ENCODE results near the gene SLC50A1. TPM values are rescaled to one million over a fixed set of nuclear protein-coding genes. Genes with fewer than 3 reads are reported as not detected.
A peak's percentile ranks its signal among the peaks of the same experiment; 100 is the strongest.

The SLC50A1 gene
- total RNA-seq, 3 donors from 2014 or later (not counting 1 experiment from before 2014, with no cell fraction given): 31.7 to 33.5 (median 32.7) TPM

GRCh38 chr1:155122308-155122707, 13.3 kb upstream of the SLC50A1 start:
- Histone ChIP-seq H3K4me3 (ENCODE audit: low read length) (no peak overlapping the region), H3K36me3 (ENCODE audit: control insufficient read depth, insufficient read depth, low read length) (no peaks in the 10 kb centered on the region), H3K27me3 (ENCODE audit: control insufficient read depth, insufficient read depth, low read length) (peaks cover 8% of the 10 kb centered on the region), H3K27ac (ENCODE audit: low read length) (no peak overlapping the region), H3K4me1 (ENCODE audit: control insufficient read depth, insufficient read depth, low read length) (peaks cover 12% of the 10 kb centered on the region), H3K9me3 (ENCODE audit: control insufficient read depth, insufficient read depth, low read length) (no peaks in the 10 kb centered on the region)
- ATAC-seq (no peak), DNase-seq (no peak)
- no peaks in the 10 kb centered on the region for H3K9me3 Mint-ChIP-seq
- H3K27me3 Mint-ChIP-seq (ENCODE audit: low read depth in 2 of 2): peaks cover 0 to 14% of the 10 kb centered on the region in 2 donors
- H3K27ac Mint-ChIP-seq: no peak overlapping the region
- no peaks in the 10 kb centered on the region for H3K36me3 Mint-ChIP-seq
- peaks cover 8 to 16% of the 10 kb centered on the region in 2 donors for H3K4me1 Mint-ChIP-seq
- intact Hi-C loops (cut with micrococcal nuclease): no loop called here
- no peak overlapping the region for H3K4me3 Mint-ChIP-seq
- TF ChIP-seq, protein P1, sequence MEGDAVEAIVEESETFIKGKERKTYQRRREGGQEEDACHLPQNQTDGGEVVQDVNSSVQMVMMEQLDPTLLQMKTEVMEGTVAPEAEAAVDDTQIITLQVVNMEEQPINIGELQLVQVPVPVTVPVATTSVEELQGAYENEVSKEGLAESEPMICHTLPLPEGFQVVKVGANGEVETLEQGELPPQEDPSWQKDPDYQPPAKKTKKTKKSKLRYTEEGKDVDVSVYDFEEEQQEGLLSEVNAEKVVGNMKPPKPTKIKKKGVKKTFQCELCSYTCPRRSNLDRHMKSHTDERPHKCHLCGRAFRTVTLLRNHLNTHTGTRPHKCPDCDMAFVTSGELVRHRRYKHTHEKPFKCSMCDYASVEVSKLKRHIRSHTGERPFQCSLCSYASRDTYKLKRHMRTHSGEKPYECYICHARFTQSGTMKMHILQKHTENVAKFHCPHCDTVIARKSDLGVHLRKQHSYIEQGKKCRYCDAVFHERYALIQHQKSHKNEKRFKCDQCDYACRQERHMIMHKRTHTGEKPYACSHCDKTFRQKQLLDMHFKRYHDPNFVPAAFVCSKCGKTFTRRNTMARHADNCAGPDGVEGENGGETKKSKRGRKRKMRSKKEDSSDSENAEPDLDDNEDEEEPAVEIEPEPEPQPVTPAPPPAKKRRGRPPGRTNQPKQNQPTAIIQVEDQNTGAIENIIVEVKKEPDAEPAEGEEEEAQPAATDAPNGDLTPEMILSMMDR (IDR thresholded peaks at IDR 0.05): no peak
- WGBS (ENCODE audit: insufficient coverage): 81% methylated on average over 2 of the region's 2 CpGs

DNA sequence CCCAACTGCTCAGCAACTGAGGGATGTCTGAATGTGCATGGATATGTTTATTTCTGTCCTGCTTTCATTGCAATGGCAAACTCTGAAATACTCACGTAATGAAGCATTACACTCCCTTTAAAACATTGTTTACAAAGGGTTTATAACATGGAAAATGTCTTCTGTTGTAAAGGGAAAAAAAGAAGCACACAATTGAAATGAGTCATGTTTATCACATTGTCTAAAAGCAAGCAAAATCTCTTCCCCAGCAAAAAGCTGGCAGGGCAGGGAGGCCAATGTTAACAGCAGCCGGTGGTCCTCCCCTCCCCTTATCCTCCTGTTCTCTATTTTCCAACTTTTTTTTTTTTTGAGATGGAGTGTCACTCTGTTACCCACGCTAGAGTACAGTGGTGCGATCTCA, 11.9 kb upstream of the SLC50A1 start:
- DNase-seq (no peak), ATAC-seq (no peak)
- Mint-ChIP-seq H3K4me1 (peaks cover 19 to 28% of the 10 kb centered on the region in 2 donors), H3K27ac (no peak overlapping the region), H3K4me3 (no peak overlapping the region), H3K27me3 (ENCODE audit: low read depth in 2 of 2) (peaks cover 7 to 22% of the 10 kb centered on the region in 2 donors), H3K9me3 (no peaks in the 10 kb centered on the region), H3K36me3 (no peaks in the 10 kb centered on the region)
- Histone ChIP-seq H3K27ac (ENCODE audit: low read length) (no peak overlapping the region), H3K4me3 (ENCODE audit: low read length) (no peak overlapping the region), H3K36me3 (ENCODE audit: control insufficient read depth, insufficient read depth, low read length) (no peaks in the 10 kb centered on the region), H3K27me3 (ENCODE audit: control insufficient read depth, insufficient read depth, low read length) (peaks cover 18% of the 10 kb centered on the region), H3K4me1 (ENCODE audit: control insufficient read depth, insufficient read depth, low read length) (peaks cover 26% of the 10 kb centered on the region), H3K9me3 (ENCODE audit: control insufficient read depth, insufficient read depth, low read length) (no peaks in the 10 kb centered on the region)
- intact Hi-C loops (cut with micrococcal nuclease): no loop called here
- TF ChIP-seq, protein P1 (IDR thresholded peaks at IDR 0.05): no peak
- 100% methylated on average over 1 of the region's 4 CpGs for WGBS (ENCODE audit: insufficient coverage)

- H3K27ac Mint-ChIP-seq: no peak overlapping the region
- Histone ChIP-seq H3K9me3 (ENCODE audit: control insufficient read depth, insufficient read depth, low read length) (no peaks in the 10 kb centered on the region), H3K36me3 (ENCODE audit: control insufficient read depth, insufficient read depth, low read length) (no peaks in the 10 kb centered on the region), H3K27me3 (ENCODE audit: control insufficient read depth, insufficient read depth, low read length) (peaks cover 25% of the 10 kb centered on the region), H3K4me1 (ENCODE audit: control insufficient read depth, insufficient read depth, low read length) (peaks cover 34% of the 10 kb centered on the region), H3K4me3 (ENCODE audit: low read length) (no peak overlapping the region), H3K27ac (ENCODE audit: low read length) (no peak overlapping the region)
- TF ChIP-seq, protein P1 (IDR thresholded peaks at IDR 0.05): no peak
- peak overlapping the region; percentile 9 for H3K4me3 Mint-ChIP-seq
- H3K9me3 Mint-ChIP-seq: no peaks in the 10 kb centered on the region
- no peaks in the 10 kb centered on the region for H3K36me3 Mint-ChIP-seq
- ATAC-seq (no peak), DNase-seq (no peak)
- peaks cover 22 to 38% of the 10 kb centered on the region in 2 donors for H3K4me1 Mint-ChIP-seq
- WGBS (ENCODE audit: insufficient coverage): 93% methylated on average over 14 of the region's 16 CpGs
- peaks cover 13 to 31% of the 10 kb centered on the region in 2 donors for H3K27me3 Mint-ChIP-seq (ENCODE audit: low read depth in 2 of 2)
- intact Hi-C loops (cut with micrococcal nuclease): loop anchor here (5.0 kb wide), 2 partner anchors 32 to 43 kb away; no protein-coding TSS in a partner anchor
Observed at GRCh38 chr1:155124503-155125463, 10.9 kb upstream of the SLC50A1 start.
